ENCODE data around the gene ABCG5.

The ABCG5 gene

DNA sequence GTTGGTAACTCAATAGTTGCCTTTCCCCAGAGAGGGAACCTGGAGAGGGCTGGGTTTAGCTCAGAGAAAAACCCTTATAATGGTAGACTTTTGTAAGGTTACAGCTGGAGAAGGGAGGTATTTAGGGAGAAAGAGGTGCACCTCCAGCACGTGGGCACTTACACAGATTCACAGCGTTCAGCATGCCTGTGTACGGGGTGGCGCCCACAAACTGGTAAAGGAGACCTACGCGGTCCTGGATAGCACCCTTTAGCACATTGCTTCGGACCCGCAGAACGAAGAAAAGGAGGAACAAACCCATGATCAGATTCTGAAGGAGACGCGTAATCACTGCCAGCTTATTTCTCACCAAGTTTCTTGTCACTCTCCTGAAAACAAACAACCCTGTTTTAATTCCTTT lies 14.9 kb downstream of the ABCG5 start:
- H3K9ac ChIP-seq (ENCODE audit: low read depth, low read length): no peak overlapping the region
- no peaks in the 10 kb centered on the region for H3K4me1 ChIP-seq (ENCODE audit: insufficient read depth, low read length)
- no peaks in the 10 kb centered on the region for H3K36me3 ChIP-seq (ENCODE audit: insufficient read depth, low read length)
- WGBS: 91% methylated on average over 11 of the region's 11 CpGs
- no peak overlapping the region for H3K4me3 ChIP-seq (ENCODE audit: low read length)
- no peak overlapping the region for H3K27ac ChIP-seq (ENCODE audit: low read depth, low read length)
- no peaks in the 10 kb centered on the region for H3K27me3 ChIP-seq (ENCODE audit: insufficient read depth, low read length)
- no peaks in the 10 kb centered on the region for H3K9me3 ChIP-seq (ENCODE audit: insufficient read depth, low read depth, low read length)

DNA sequence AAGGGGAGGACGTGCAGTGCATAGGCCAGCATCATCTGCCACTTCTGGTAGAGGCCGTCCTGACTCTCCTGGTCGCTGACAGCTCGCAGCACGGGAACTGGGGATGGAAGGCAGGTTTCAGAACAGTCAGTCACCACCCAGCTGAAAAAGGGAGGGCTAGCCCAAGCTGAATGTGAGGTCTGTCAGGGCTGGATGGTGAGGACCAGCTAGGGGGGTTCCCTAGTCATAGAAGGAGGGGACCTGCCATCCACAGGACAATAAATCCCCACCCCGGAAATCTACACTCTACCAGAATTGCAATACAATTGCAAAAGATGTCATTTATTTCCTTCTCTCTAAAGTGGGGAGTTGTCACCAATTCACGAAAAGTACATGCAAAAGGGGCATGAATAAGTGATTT lies 15.8 kb downstream of the ABCG5 start:
- H3K9me3 ChIP-seq (ENCODE audit: insufficient read depth, low read depth, low read length): no peaks in the 10 kb centered on the region
- no peaks in the 10 kb centered on the region for H3K36me3 ChIP-seq (ENCODE audit: insufficient read depth, low read length)
- WGBS: 91% methylated on average over 6 of the region's 7 CpGs
- H3K4me3 ChIP-seq (ENCODE audit: low read length): no peak overlapping the region
- no peak overlapping the region for H3K27ac ChIP-seq (ENCODE audit: low read depth, low read length)
- H3K27me3 ChIP-seq (ENCODE audit: insufficient read depth, low read length): no peaks in the 10 kb centered on the region
- no peak overlapping the region for H3K9ac ChIP-seq (ENCODE audit: low read depth, low read length)
- H3K4me1 ChIP-seq (ENCODE audit: insufficient read depth, low read length): no peaks in the 10 kb centered on the region

DNA sequence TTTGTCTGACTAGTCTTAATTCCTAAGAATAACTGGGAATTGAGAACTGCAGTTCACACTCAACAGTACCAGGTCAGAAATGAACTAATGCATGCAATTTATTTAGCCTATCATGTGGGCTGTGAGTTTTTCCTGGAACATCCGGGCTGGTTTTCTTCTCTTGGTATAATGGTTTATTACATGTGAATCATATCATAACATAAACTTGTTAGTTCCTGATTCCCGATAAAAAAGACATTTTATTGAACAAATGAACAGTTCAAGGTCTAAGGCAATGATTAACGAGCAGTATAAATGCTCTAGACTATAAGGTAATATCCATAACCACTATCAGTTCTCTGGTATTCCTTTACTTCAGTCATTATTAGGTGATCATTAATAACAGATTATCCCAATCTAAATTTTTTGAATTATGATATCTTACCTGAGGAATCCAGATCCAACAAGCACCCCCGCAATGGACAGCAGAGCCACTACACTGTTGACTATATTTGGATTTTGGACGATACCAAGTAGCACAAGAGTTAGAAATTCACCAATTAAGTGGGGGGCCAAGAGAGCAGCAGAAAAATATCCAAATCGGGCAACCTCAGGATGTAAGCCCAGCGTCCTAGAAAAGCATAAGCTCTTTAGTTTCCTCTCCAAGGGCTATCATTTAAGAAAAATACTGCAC lies 19.0 kb downstream of the ABCG5 start:
- 89% methylated on average over 6 of the region's 7 CpGs for WGBS
- Histone ChIP-seq H3K27ac (ENCODE audit: low read depth, low read length) (no peak overlapping the region), H3K27me3 (ENCODE audit: insufficient read depth, low read length) (no peaks in the 10 kb centered on the region), H3K9me3 (ENCODE audit: insufficient read depth, low read depth, low read length) (no peaks in the 10 kb centered on the region), H3K36me3 (ENCODE audit: insufficient read depth, low read length) (no peaks in the 10 kb centered on the region), H3K4me3 (ENCODE audit: low read length) (no peak overlapping the region), H3K4me1 (ENCODE audit: insufficient read depth, low read length) (no peaks in the 10 kb centered on the region), H3K9ac (ENCODE audit: low read depth, low read length) (no peak overlapping the region)

DNA sequence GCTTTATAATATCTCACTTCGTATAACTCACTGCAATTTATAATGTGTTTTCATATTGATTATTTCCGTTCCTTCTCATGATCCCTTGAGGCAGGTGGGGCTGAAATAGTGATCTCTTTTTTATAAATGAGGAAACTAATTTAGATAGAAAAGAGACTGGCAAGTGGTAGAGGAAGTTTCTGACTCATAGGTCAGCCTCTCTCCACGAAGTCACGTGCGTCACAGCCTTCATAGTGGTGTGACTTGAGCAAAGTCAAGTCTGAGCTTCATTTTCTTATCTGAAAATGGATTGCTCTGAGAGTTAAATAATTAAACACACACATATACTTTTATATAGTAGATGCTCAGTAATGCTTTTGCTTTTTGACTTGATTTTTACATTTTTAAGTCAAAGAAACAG lies 19.9 kb downstream of the ABCG5 start:
- no peaks in the 10 kb centered on the region for H3K4me1 ChIP-seq (ENCODE audit: insufficient read depth, low read length)
- H3K27ac ChIP-seq (ENCODE audit: low read depth, low read length): no peak overlapping the region
- H3K9ac ChIP-seq (ENCODE audit: low read depth, low read length): no peak overlapping the region
- WGBS: 88% methylated on average over 4 of the region's 5 CpGs
- no peaks in the 10 kb centered on the region for H3K9me3 ChIP-seq (ENCODE audit: insufficient read depth, low read depth, low read length)
- H3K4me3 ChIP-seq (ENCODE audit: low read length): no peak overlapping the region
- no peaks in the 10 kb centered on the region for H3K36me3 ChIP-seq (ENCODE audit: insufficient read depth, low read length)
- H3K27me3 ChIP-seq (ENCODE audit: insufficient read depth, low read length): no peaks in the 10 kb centered on the region

DNA sequence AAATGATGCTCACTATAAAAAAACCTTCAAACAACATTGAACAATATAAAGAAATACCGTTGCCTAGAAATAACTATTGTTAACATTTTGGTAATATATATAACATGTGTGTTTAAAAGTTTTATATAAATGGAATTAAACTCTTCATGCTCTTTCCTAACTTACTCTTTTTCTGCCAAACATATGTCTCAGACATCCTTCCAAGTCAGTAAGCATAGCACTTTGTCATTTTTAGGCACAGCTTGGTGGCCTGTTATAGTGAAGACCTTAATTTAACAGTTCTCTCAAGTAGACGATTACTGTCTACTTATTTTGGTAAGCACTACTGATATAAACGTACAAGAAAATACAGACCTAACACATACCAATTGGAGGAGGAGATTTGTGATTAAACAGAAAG lies 23.9 kb downstream of the ABCG5 start:
- WGBS: 100% methylated on average over 1 of the region's 3 CpGs
- H3K4me3 ChIP-seq (ENCODE audit: low read length): no peak overlapping the region
- H3K9ac ChIP-seq (ENCODE audit: low read depth, low read length): no peak overlapping the region
- no peaks in the 10 kb centered on the region for H3K36me3 ChIP-seq (ENCODE audit: insufficient read depth, low read length)
- H3K27me3 ChIP-seq (ENCODE audit: insufficient read depth, low read length): no peaks in the 10 kb centered on the region
- no peaks in the 10 kb centered on the region for H3K9me3 ChIP-seq (ENCODE audit: insufficient read depth, low read depth, low read length)
- H3K4me1 ChIP-seq (ENCODE audit: insufficient read depth, low read length): no peaks in the 10 kb centered on the region
- H3K27ac ChIP-seq (ENCODE audit: low read depth, low read length): no peak overlapping the region

DNA sequence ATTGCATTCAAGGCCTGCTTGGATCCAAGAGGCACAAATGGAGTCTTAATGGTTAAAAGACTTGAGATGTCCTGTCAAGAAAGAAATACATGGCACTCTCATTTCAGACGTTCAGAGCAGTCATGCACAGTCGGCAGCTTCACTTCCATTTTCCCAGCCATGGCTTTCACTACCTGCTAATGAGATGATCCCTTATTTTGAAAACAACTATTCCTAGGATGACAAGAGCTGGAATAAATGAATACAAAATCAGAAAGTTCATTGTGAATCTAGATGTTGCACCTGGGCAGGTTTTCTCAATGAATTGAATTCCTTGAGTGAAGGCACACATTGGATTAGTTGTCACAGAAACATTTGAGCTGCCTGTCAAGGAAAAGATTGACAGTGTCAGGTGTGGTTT lies 25.7 kb downstream of the ABCG5 start:
- Histone ChIP-seq H3K9ac (ENCODE audit: low read depth, low read length) (no peak overlapping the region), H3K27ac (ENCODE audit: low read depth, low read length) (no peak overlapping the region), H3K4me1 (ENCODE audit: insufficient read depth, low read length) (no peaks in the 10 kb centered on the region), H3K27me3 (ENCODE audit: insufficient read depth, low read length) (no peaks in the 10 kb centered on the region), H3K4me3 (ENCODE audit: low read length) (no peak overlapping the region), H3K36me3 (ENCODE audit: insufficient read depth, low read length) (no peaks in the 10 kb centered on the region), H3K9me3 (ENCODE audit: insufficient read depth, low read depth, low read length) (no peaks in the 10 kb centered on the region)
- 84% methylated on average over 2 of the region's 2 CpGs for WGBS

DNA sequence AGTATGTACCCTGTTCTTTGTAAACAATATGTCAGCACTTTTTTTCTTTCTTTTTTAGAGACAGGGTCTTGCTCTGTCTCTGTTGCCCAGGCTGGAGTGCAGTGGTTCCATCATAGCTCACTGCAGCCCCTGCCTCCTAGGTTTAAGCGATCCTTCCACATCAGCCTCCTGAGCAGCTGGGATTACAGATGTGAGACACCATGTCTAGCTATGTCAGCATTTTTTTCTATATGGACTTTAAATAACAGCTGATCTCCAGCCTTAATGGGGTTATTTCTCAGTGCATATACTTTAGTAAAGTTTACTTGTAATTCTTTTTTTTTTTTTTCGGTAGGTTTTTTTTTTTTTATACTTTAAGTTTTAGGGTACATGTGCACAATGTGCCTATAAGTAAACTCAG lies 26.6 kb downstream of the ABCG5 start:
- no peaks in the 10 kb centered on the region for H3K36me3 ChIP-seq (ENCODE audit: insufficient read depth, low read length)
- WGBS: 93% methylated on average over 1 of the region's 2 CpGs
- H3K4me1 ChIP-seq (ENCODE audit: insufficient read depth, low read length): no peaks in the 10 kb centered on the region
- no peak overlapping the region for H3K4me3 ChIP-seq (ENCODE audit: low read length)
- H3K27ac ChIP-seq (ENCODE audit: low read depth, low read length): no peak overlapping the region
- no peaks in the 10 kb centered on the region for H3K9me3 ChIP-seq (ENCODE audit: insufficient read depth, low read depth, low read length)
- no peaks in the 10 kb centered on the region for H3K27me3 ChIP-seq (ENCODE audit: insufficient read depth, low read length)
- H3K9ac ChIP-seq (ENCODE audit: low read depth, low read length): no peak overlapping the region

DNA sequence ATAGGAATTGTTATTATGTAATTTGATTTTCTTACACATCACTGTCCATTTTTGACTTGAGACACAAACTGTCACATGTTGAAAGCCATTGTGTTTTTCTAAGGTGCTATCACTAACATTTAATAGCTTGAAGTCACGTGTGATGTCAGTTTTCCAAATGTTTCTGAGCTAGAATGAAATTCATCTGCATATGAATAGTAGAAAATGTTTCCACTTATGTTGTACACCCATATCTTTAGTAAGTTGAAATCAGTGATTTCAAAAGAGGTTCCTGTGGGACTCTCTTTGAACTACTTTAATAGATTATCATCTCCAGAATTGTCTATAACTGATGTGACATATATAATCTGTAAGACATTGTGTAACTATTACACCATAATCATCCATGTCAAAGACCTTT lies 27.8 kb downstream of the ABCG5 start:
- H3K9me3 ChIP-seq (ENCODE audit: insufficient read depth, low read depth, low read length): no peaks in the 10 kb centered on the region
- H3K36me3 ChIP-seq (ENCODE audit: insufficient read depth, low read length): no peaks in the 10 kb centered on the region
- H3K27ac ChIP-seq (ENCODE audit: low read depth, low read length): no peak overlapping the region
- no peaks in the 10 kb centered on the region for H3K27me3 ChIP-seq (ENCODE audit: insufficient read depth, low read length)
- no peaks in the 10 kb centered on the region for H3K4me1 ChIP-seq (ENCODE audit: insufficient read depth, low read length)
- no peak overlapping the region for H3K9ac ChIP-seq (ENCODE audit: low read depth, low read length)
- WGBS: 100% methylated on average over 1 of the region's 1 CpG
- H3K4me3 ChIP-seq (ENCODE audit: low read length): no peak overlapping the region

DNA sequence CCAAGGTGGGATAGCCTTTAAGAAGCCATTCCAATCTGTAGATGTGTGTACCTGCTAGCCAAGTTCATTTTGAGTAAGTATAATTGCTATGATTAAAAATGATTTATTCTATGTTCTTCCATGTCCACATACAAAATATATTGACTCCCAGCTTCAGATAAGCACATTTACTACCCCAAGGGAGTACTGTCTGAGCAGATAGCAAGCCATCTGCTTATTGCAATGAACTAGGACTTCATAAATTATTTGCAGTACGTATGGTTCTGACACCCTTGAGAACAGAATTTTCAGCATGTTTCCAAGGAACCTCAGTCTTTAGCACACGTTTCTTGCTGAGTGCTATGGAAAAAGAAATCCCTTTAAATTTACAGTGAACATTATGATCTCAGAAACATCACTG lies 28.2 kb downstream of the ABCG5 start:
- Histone ChIP-seq H3K9ac (ENCODE audit: low read depth, low read length) (no peak overlapping the region), H3K27me3 (ENCODE audit: insufficient read depth, low read length) (no peaks in the 10 kb centered on the region), H3K9me3 (ENCODE audit: insufficient read depth, low read depth, low read length) (no peaks in the 10 kb centered on the region), H3K36me3 (ENCODE audit: insufficient read depth, low read length) (no peaks in the 10 kb centered on the region), H3K4me3 (ENCODE audit: low read length) (no peak overlapping the region), H3K27ac (ENCODE audit: low read depth, low read length) (no peak overlapping the region), H3K4me1 (ENCODE audit: insufficient read depth, low read length) (no peaks in the 10 kb centered on the region)
- 88% methylated on average over 2 of the region's 2 CpGs for WGBS

DNA sequence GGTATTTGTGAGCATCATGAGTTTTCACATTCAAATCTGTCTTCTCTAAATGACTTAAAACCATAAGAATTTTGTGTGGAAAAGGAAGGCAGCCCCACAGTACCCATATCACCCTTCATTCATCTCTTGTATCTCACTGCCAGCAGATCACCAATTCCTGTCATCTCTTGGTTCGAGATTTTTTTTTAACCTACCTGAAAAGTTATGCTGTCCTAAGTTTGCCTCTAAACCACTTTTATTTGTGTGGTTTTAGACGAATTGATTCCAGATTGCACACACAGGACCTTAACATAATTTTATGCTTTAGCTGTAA lies 32.0 kb downstream of the ABCG5 start:
- Histone ChIP-seq H3K27me3 (ENCODE audit: insufficient read depth, low read length) (no peaks in the 10 kb centered on the region), H3K9ac (ENCODE audit: low read depth, low read length) (no peak overlapping the region), H3K4me3 (ENCODE audit: low read length) (no peak overlapping the region), H3K27ac (ENCODE audit: low read depth, low read length) (no peak overlapping the region), H3K9me3 (ENCODE audit: insufficient read depth, low read depth, low read length) (no peaks in the 10 kb centered on the region), H3K4me1 (ENCODE audit: insufficient read depth, low read length) (no peaks in the 10 kb centered on the region), H3K36me3 (ENCODE audit: insufficient read depth, low read length) (no peaks in the 10 kb centered on the region)
- 92% methylated on average over 2 of the region's 2 CpGs for WGBS

DNA sequence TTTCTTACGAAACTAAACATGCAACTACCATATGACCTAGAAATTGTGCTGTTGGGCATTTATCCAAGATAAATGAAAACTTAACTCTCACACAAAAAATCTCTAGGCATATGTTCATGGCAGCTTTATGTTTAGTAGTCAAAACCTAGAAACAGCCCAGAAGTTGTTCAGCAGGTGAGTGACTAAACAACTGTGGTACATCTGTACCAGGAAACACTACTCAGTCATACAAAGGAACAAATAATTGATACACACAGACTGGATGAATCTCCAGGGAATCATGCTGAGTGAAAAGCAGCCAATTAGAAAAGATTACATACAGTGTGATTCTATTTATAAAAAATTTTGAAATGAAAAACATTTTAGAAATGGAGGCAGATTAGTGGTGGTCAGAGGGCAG lies 35.5 kb downstream of the ABCG5 start:
- no peaks in the 10 kb centered on the region for H3K27me3 ChIP-seq (ENCODE audit: insufficient read depth, low read length)
- H3K27ac ChIP-seq (ENCODE audit: low read depth, low read length): no peak overlapping the region
- no peaks in the 10 kb centered on the region for H3K9me3 ChIP-seq (ENCODE audit: insufficient read depth, low read depth, low read length)
- H3K9ac ChIP-seq (ENCODE audit: low read depth, low read length): no peak overlapping the region
- no peaks in the 10 kb centered on the region for H3K4me1 ChIP-seq (ENCODE audit: insufficient read depth, low read length)
- H3K36me3 ChIP-seq (ENCODE audit: insufficient read depth, low read length): no peaks in the 10 kb centered on the region
- WGBS: 80% methylated on average over 1 of the region's 1 CpG
- no peak overlapping the region for H3K4me3 ChIP-seq (ENCODE audit: low read length)

DNA sequence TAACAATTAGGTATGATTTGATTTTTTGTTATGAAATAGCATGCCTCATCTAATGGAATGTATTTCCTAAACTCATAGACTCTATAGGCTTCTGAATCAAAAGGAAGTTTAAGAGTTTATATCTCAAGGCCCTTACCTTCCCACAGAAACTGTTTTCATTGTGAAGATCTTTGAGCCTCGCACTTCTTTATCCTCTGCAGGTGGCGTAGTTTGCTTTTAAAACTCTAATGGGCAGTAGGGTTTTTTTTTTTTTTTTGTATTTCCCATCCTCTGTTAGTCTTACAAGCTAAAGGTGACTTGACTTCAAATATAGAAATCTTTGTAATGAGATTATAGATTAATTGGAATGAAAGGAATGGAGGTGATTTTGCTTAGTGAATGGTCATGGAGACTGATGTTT lies 36.5 kb downstream of the ABCG5 start:
- no peak overlapping the region for H3K9ac ChIP-seq (ENCODE audit: low read depth, low read length)
- no CpG with 5 or more reads among the region's 2 CpGs for WGBS

More for the DNA sequence above, 36.5 kb downstream of the ABCG5 start:
- H3K9me3 ChIP-seq (ENCODE audit: insufficient read depth, low read depth, low read length): no peaks in the 10 kb centered on the region
- no peaks in the 10 kb centered on the region for H3K4me1 ChIP-seq (ENCODE audit: insufficient read depth, low read length)
- no peak overlapping the region for H3K4me3 ChIP-seq (ENCODE audit: low read length)
- H3K36me3 ChIP-seq (ENCODE audit: insufficient read depth, low read length): no peaks in the 10 kb centered on the region
- no peak overlapping the region for H3K27ac ChIP-seq (ENCODE audit: low read depth, low read length)
- no peaks in the 10 kb centered on the region for H3K27me3 ChIP-seq (ENCODE audit: insufficient read depth, low read length)

All from HUES64 (cell line).